Heart left ventricle (tissue), 16 donors: Measurements from ENCODE around the gene ABCB9. TPM values are rescaled to one million over a fixed set of nuclear protein-coding genes. Genes with fewer than 3 reads are reported as not detected.
A peak's percentile ranks its signal among the peaks of the same experiment; 100 is the strongest.

Source experiments
- ATAC-seq, 4 donors: fragments of 200-7000 bp; cut with Tn5 transposase; one replicate each; pipeline ENCODE4 v1.9.1; 2020 to 2022; ENCODE audit warnings: moderate library complexity in 4 of 4, mild to moderate bottlenecking in 3 of 4, moderate number of reproducible peaks in 1 of 4
- DNase-seq, 5 donors: peaks; one replicate each; pipeline ENCODE4 v3.0.0-alpha.2; 2020
- H3K27ac ChIP-seq, 12 donors: fragments of 200-600 bp; sonication (generic) in 4 of 12; one replicate each; pipeline versions ENCODE4 v1.5.0 to v1.8.0; 2016 to 2022; ENCODE audit warnings: mild to moderate bottlenecking in 2 of 12
- H3K27me3 ChIP-seq, 9 donors: fragments of 200-600 bp; sonication (generic) in 2 of 9; one replicate each; pipeline versions ENCODE4 v1.5.1 to v1.8.0; 2016 to 2022; ENCODE audit warnings: mild to moderate bottlenecking in 3 of 9
- H3K36me3 ChIP-seq, 9 donors: fragments of 200-600 bp; sonication (generic) in 2 of 9; one replicate each; pipeline versions ENCODE4 v1.5.0 to v1.8.0; 2018 to 2022; ENCODE audit warnings: mild to moderate bottlenecking in 2 of 9
- H3K4me1 ChIP-seq, 12 donors: fragments of 200-600 bp; sonication (generic) in 4 of 12; one replicate each; pipeline versions ENCODE4 v1.5.0 to v1.8.0; 2016 to 2022; ENCODE audit warnings: mild to moderate bottlenecking in 3 of 12
- H3K4me3 ChIP-seq, 12 donors: fragments of 200-600 bp; sonication (generic) in 4 of 12; one replicate each; pipeline versions ENCODE4 v1.5.0 to v1.8.0; 2017 to 2022; ENCODE audit warnings: mild to moderate bottlenecking in 9 of 12, moderate library complexity in 4 of 12
- H3K9me3 ChIP-seq, 12 donors: fragments of 200-600 bp; sonication (generic) in 4 of 12; one replicate each; pipeline versions ENCODE4 v1.5.0 to v1.8.0; 2016 to 2022; ENCODE audit warnings: mild to moderate bottlenecking in 1 of 12
- CTCF ChIP-seq, 12 donors: fragments of 200-600 bp; sonication (generic) in 4 of 12; IDR thresholded peaks; one replicate each; pipeline versions ENCODE4 v1.5.0 to v1.8.0; 2018 to 2022; ENCODE audit warnings: antibody characterized with exemption in 12 of 12, mild to moderate bottlenecking in 5 of 12
- POLR2A ChIP-seq, 2 donors: fragments of 450-650 bp; IDR thresholded peaks; one replicate each; pipeline ENCODE4 v1.6.1; 2017; ENCODE audit warnings: antibody characterized with exemption in 2 of 2, mild to moderate bottlenecking in 2 of 2, moderate library complexity in 2 of 2
- WGBS, 4 donors: extraction: QIAGEN DNeasy Blood & Tissue Kit in 2 of 4; methylation state at CpG; one replicate each; pipeline versions ENCODE4 v1.1.5 to v1.1.7; 2013 to 2018; 5-methylcytosine and 5-hydroxymethylcytosine counted together
- intact Hi-C, 10 donors: fragments of 100-400 bp; cut with DNase I; formaldehyde crosslinking; loops; one replicate each; pipeline versions ENCODE4 v1.11.1 to v1.14.2; 2022
- polyA plus RNA-seq, 2 donors: library from polyadenylated mRNA; stranded (reverse); fragments of 200-250 nt; gene quantifications; one replicate each; pipeline ENCODE4 v1.2.3, GENCODE V29; 2013
- total RNA-seq, 9 donors: library from RNA; depleted of rRNA in 2 of 9; stranded (reverse); fragments of >200 nt in 2 of 9; fragmentation: NEBNext Ultra II Directional in 3 of 9; extraction: Animal tissue kit (Norgen Biotek cat#: 25700) in 3 of 9; gene quantifications; one replicate each; pipeline versions ENCODE4 v1.1.0 to v1.2.4, GENCODE V29; 2016 to 2023
- donor health status: ischemic (EF 13 %, LVEDD 7.1; RV severe dilation, severe dysfunction).
- donor health status: healthy with polysubstance abuse.
- donor health status: DM: no; HTN: yes; CAD: no.
- donor health status: DM: no; HTN: no; CAD: no.
- donor health status: ischemic (EF 25% LVEDD 6.9; RV normal size, moderate dysfunction).
- donor health status: ischemic (EF 25% LVEDD 5.7; RV mildly dilated, moderate dysfunction).
- donor health status: healthy.
- donor health status: DM: yes; HTN: yes; CAD: no.
- donor health status: ischemic (EF 35%, LVEDD 5.7; RV mildly dilated, moderate dysfunction).
- donor health status: nonischemic (EF 11% LVEDD 7.7; RV severe dilation, severe dysfunction).
- donor health status: DM: yes; HTN: yes; CAD: no.
- donor health status: PGD.
- donor health status: ischemic (EF 29% LVEDD 5.4; RV normal size, mild dysfunction).
- donor health status: nonischemic (EF 23%, LVEDD 6.1; RV moderate dilation, normal function).

The ABCB9 gene
- total and polyA plus RNA-seq, 11 donors = 3.1 to 8.6 (median 4.6) TPM

- Histone ChIP-seq H3K27ac (peak overlapping the region in 6 of 12 donors; percentile 91 to 97 (median 94)), H3K9me3 (no peaks in the 10 kb centered on the region), H3K4me1 (peaks cover 19 to 72% (median 59%) of the 10 kb centered on the region in 12 donors), H3K4me3 (peak overlapping the region in 11 of 12 donors; percentile 85 to 100 (median 98)), H3K36me3 (peaks cover 0 to 32% (median 8%) of the 10 kb centered on the region in 9 donors), H3K27me3 (no peaks in the 10 kb centered on the region)
- 34 to 77% (median 71%) methylated on average over 7 to 28 of the region's 28 CpGs for WGBS, 4 donors
- intact Hi-C loops = loop anchor here in 3 of 10 donors (2.0 to 5.0 kb wide), 3 partner anchors 172 to 253 kb away; partner anchors contain the start of genes PITPNM2 (in 2 of the 3), MPHOSPH9 (in 1 of the 3) and MTRFR (in 1 of the 3)
- DNase-seq = peak in 2 of 5 donors; percentile 9 to 31
- no peak for TF ChIP-seq CTCF (IDR thresholded peaks at IDR 0.05)
- TF ChIP-seq POLR2A (IDR thresholded peaks at IDR 0.05) = no peak
- no peak for ATAC-seq
These were observed 13.0 kb upstream of the ABCB9 start for GRCh38 chr12:122979001-122979907.

GRCh38 chr12:122978507-122978955 is 12.3 kb upstream of the ABCB9 start:
- Histone ChIP-seq H3K9me3 (no peaks in the 10 kb centered on the region), H3K27ac (no peak overlapping the region), H3K4me3 (no peak overlapping the region), H3K27me3 (no peaks in the 10 kb centered on the region), H3K4me1 (peaks cover 14 to 72% (median 55%) of the 10 kb centered on the region in 12 donors), H3K36me3 (peaks cover 0 to 28% (median 8%) of the 10 kb centered on the region in 9 donors)
- 84 to 89% (median 87%) methylated on average over 7 to 21 of the region's 21 CpGs for WGBS, 4 donors
- DNase-seq (peak in 1 of 5 donors; percentile 8), ATAC-seq (no peak)
- TF ChIP-seq CTCF (IDR thresholded peaks at IDR 0.05) (no peak), POLR2A (IDR thresholded peaks at IDR 0.05) (no peak)
- intact Hi-C loops = loop anchor here in 3 of 10 donors (2.0 to 5.0 kb wide), 3 partner anchors 172 to 254 kb away; partner anchors contain the start of genes PITPNM2 (in 2 of the 3), MPHOSPH9 (in 1 of the 3) and MTRFR (in 1 of the 3)

- Histone ChIP-seq H3K27me3 (no peaks in the 10 kb centered on the region), H3K9me3 (no peaks in the 10 kb centered on the region), H3K27ac (no peak overlapping the region), H3K4me3 (no peak overlapping the region), H3K4me1 (peaks cover 14 to 66% (median 49%) of the 10 kb centered on the region in 12 donors), H3K36me3 (peaks cover 0 to 22% (median 5%) of the 10 kb centered on the region in 9 donors)
- DNase-seq = peak in 2 of 5 donors; percentile 5 to 55
- intact Hi-C loops = loop anchor here in 3 of 10 donors (2.0 to 5.0 kb wide), 3 partner anchors 173 to 254 kb away; partner anchors contain the start of genes PITPNM2 (in 2 of the 3), MPHOSPH9 (in 1 of the 3) and MTRFR (in 1 of the 3)
- TF ChIP-seq POLR2A (IDR thresholded peaks at IDR 0.05) = no peak
- WGBS, 4 donors = 83 to 90% (median 88%) methylated on average over 4 to 9 of the region's 9 CpGs
- no peak for ATAC-seq
These were observed 11.6 kb upstream of the ABCB9 start for GRCh38 chr12:122977655-122978392.

- intact Hi-C loops = loop anchor here in 2 of 10 donors (5.0 kb wide), 2 partner anchors 175 to 255 kb away; partner anchors contain the start of genes MPHOSPH9 (in 1 of the 2), MTRFR (in 1 of the 2) and PITPNM2 (in 1 of the 2)
- H3K36me3 ChIP-seq = peaks cover 0 to 15% (median 0%) of the 10 kb centered on the region in 9 donors
- ATAC-seq (no peak), DNase-seq (peak in 1 of 5 donors; percentile 5)
- H3K4me1 ChIP-seq = peaks cover 9 to 59% (median 43%) of the 10 kb centered on the region in 12 donors
- WGBS, 4 donors = 81 to 90% (median 86%) methylated on average over 6 of the region's 6 CpGs
- peak overlapping the region in 1 of 12 donors; percentile 98 for H3K4me3 ChIP-seq
- no peaks in the 10 kb centered on the region for H3K27me3 ChIP-seq
- no peak overlapping the region for H3K27ac ChIP-seq
- H3K9me3 ChIP-seq = no peaks in the 10 kb centered on the region
- TF ChIP-seq CTCF (IDR thresholded peaks at IDR 0.05) (no peak), POLR2A (IDR thresholded peaks at IDR 0.05) (no peak)
These were observed 10.9 kb upstream of the ABCB9 start for GRCh38 chr12:122977153-122977552.
